Stimulated activated CD8-positive, alpha-beta memory T cell treated with anti-CD3 and anti-CD28 coated beads, Interleukin-12 subunit alpha, Interleukin-12 subunit beta, amount 100 ng/mL, for 4 hours (primary cell): ENCODE data around the gene CD1C.
"Not testable (repeated sequence)": the region's sequence is repeated elsewhere in the genome, so short reads cannot be mapped to it uniquely, and the experiment has no call there.

ENCODE experiments used
- DNase-seq: peaks from one replicate; pipeline ENCODE4 v3.0.0-alpha.2; 2020; ENCODE audit warnings: low read depth

The CD1C gene

GRCh38 chr1:158329300-158329699, 39.6 kb downstream of the CD1C start:
- DNase-seq = no peak

GRCh38 chr1:158329733-158330132, 40.0 kb downstream of the CD1C start:
- DNase-seq = no peak

GRCh38 chr1:158330391-158331105, 40.8 kb downstream of the CD1C start:
- no peak for DNase-seq

GRCh38 chr1:158331106-158331425, 41.3 kb downstream of the CD1C start:
- no peak for DNase-seq

- DNase-seq = no peak
Measured at GRCh38 chr1:158331481-158332150, 41.9 kb downstream of the CD1C start, which contains the start of gene CD1B. Gene CD1B, minus strand, starts transcription at chr1:158331531. Its CDS starts 108 bp downstream, at chr1:158331423.

- no peak for DNase-seq
Measured at GRCh38 chr1:158333405-158334155, 43.9 kb downstream of the CD1C start.

- no peak for DNase-seq
Measured at GRCh38 chr1:158334526-158335212, 44.9 kb downstream of the CD1C start.

- no peak for DNase-seq
Measured at GRCh38 chr1:158335213-158335532, 45.5 kb downstream of the CD1C start.

- DNase-seq = not testable (repeated sequence)
Measured at GRCh38 chr1:158336413-158336812, 46.7 kb downstream of the CD1C start.
